HepG2 (cell line): ENCODE data around the gene RPS27A. TPM values are rescaled to one million over a fixed set of nuclear protein-coding genes. Genes with fewer than 3 reads are reported as not detected.

Experiments used
- ADNP ChIP-seq: sonication (generic); formaldehyde crosslinking; IDR thresholded peaks from 2 replicates; pipeline ENCODE4 v1.4.0; 2020; ENCODE audit warnings: missing genetic modification reagents
- BHLHE40 ChIP-seq: IDR thresholded peaks from 2 replicates; pipeline ENCODE4 v1.6.1; 2011; ENCODE audit warnings: low read length, improper control_type of control experiment
- MED13 ChIP-seq: sonication (generic); formaldehyde crosslinking; IDR thresholded peaks from 2 replicates; pipeline ENCODE4 v1.5.0; 2020; ENCODE audit warnings: missing genetic modification reagents
- NFE2 ChIP-seq: sonication (generic); formaldehyde crosslinking; IDR thresholded peaks from 2 replicates; pipeline ENCODE4 v1.4.0; 2020; ENCODE audit warnings: missing genetic modification reagents
- NRL ChIP-seq: sonication (generic); formaldehyde crosslinking; IDR thresholded peaks from 2 replicates; pipeline ENCODE4 v1.5.0; 2020; ENCODE audit warnings: missing genetic modification reagents, mild to moderate bottlenecking, moderate library complexity, borderline replicate concordance
- RBFOX2 ChIP-seq: fragments of 200-400 bp; formaldehyde crosslinking; IDR thresholded peaks from 2 replicates; pipeline ENCODE4 v1.6.1; 2017; ENCODE audit warnings: low read depth, mild to moderate bottlenecking, low read length
- SMYD3 ChIP-seq: sonication (generic); formaldehyde crosslinking; IDR thresholded peaks from 2 replicates; pipeline ENCODE4 v1.8.1; 2023; ENCODE audit warnings: mild to moderate bottlenecking, missing genetic modification reagents
- SRSF4 ChIP-seq: fragments of 200-400 bp; formaldehyde crosslinking; IDR thresholded peaks from one replicate; pipeline ENCODE4 v1.6.1; 2018; ENCODE audit warnings: mild to moderate bottlenecking, low read depth, low read length, moderate library complexity; ENCODE audit not compliant: poor library complexity, severe bottlenecking
- TRIM24 ChIP-seq: sonication (generic); formaldehyde crosslinking; IDR thresholded peaks from 2 replicates; pipeline ENCODE4 v1.8.0; 2022; ENCODE audit warnings: mild to moderate bottlenecking, missing genetic modification reagents
- ZHX1 ChIP-seq: sonication (generic); formaldehyde crosslinking; IDR thresholded peaks from 2 replicates; pipeline ENCODE4 v1.8.1; 2022; ENCODE audit warnings: low read depth, mild to moderate bottlenecking, missing genetic modification reagents
- ZMYM3 ChIP-seq: sonication (generic); formaldehyde crosslinking; IDR thresholded peaks from 2 replicates; pipeline ENCODE4 v1.5.1; 2020; ENCODE audit warnings: mild to moderate bottlenecking, missing genetic modification reagents
- ZNF280D ChIP-seq: sonication (generic); formaldehyde crosslinking; IDR thresholded peaks from 2 replicates; pipeline ENCODE4 v1.5.1; 2020; ENCODE audit warnings: mild to moderate bottlenecking, missing genetic modification reagents
- ZNF546 ChIP-seq: sonication (generic); formaldehyde crosslinking; conservative IDR thresholded peaks from 2 replicates; pipeline ENCODE4 v1.8.1; 2023; ENCODE audit warnings: mild to moderate bottlenecking, missing genetic modification reagents
- ZNF556 ChIP-seq: sonication (generic); formaldehyde crosslinking; IDR thresholded peaks from 2 replicates; pipeline ENCODE4 v1.4.0; 2020; ENCODE audit warnings: mild to moderate bottlenecking, missing genetic modification reagents, borderline replicate concordance
- ZNF615 ChIP-seq: sonication (generic); formaldehyde crosslinking; IDR thresholded peaks from 2 replicates; pipeline ENCODE4 v1.5.0; 2020; ENCODE audit warnings: mild to moderate bottlenecking, missing genetic modification reagents, borderline replicate concordance
- ZNF672 ChIP-seq: sonication (generic); formaldehyde crosslinking; IDR thresholded peaks from 2 replicates; pipeline ENCODE4 v1.8.1; 2022; ENCODE audit warnings: missing genetic modification reagents
- polyA plus RNA-seq, 8 experiments: library from polyadenylated mRNA; depleted of rRNA in 3 of 8; stranded (reverse) in 7 of 8; unstranded in 1 of 8; fragments of >200 nt; fragmentation: Illumina TruSeq in 4 of 8; extraction: Trizol in 4 of 8; gene quantifications; 2 replicates each; pipeline versions ENCODE4 v1.2.1 to v1.2.3, GENCODE V29; 2011 to 2016; ENCODE audit warnings: low read depth in 4 of 8, missing spikeins in 1 of 8, mixed read lengths in 1 of 8; ENCODE audit not compliant: insufficient read depth in 1 of 8
- total RNA-seq, 5 experiments: library from RNA; depleted of rRNA; stranded (reverse); fragments of >200 nt; fragmentation: Illumina TruSeq; extraction: Trizol; gene quantifications; 2 replicates each; pipeline ENCODE4 v1.2.3, GENCODE V29; 2016; ENCODE audit warnings: low read depth in 1 of 5
- TF ChIP-seq, protein P1 (sequence below): IDR thresholded peaks from 2 replicates; pipeline ENCODE4 v1.6.1; 2012; ENCODE audit warnings: low read length, improper control_type of control experiment
- TF ChIP-seq, protein P2 (sequence below): sonication (generic); formaldehyde crosslinking; IDR thresholded peaks from 2 replicates; pipeline ENCODE4 v1.5.0; 2020; ENCODE audit warnings: missing genetic modification reagents

The RPS27A gene
- total and polyA plus RNA-seq, 2 of the 13 experiments (the other 11 are each of a cell fraction or from before 2014, with no cell fraction given): 2,779 to 3,269 TPM

DNA sequence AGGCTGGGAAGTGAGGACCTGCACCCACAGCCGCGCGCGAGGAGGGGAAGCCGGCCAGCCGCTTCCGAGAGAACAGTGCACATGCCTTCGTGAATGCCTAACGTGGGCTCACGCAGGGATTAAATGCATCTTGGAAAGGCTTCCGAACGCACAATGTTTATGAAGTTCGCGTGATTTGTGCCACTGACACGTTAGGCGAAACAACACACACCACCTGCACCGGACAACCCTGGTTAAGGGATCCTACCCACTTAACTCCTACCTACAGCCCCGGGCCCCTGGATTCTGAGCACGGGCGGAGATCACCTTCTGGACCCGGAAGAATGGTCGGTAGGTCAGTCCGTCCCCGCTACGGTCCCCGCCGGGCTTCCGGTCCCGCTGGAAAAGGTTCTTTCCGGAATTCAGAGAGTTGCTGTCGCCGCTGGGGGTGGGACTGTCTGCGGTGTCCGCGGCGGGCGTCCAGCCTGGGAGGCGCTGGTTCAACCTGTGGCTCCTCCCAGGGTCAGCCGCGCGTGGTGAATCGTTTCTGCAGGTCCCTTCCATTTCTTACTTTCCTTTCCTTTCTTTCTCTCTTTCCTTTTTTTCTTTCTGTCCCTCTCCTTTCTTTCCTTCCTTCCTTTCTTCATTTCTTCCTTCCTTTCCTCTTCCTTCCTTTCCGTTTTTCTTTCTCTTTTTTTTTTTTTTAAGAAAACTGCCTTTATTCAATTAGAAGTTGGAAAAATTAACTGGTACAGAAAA, 36.6 kb downstream of the RPS27A start, which contains the start of gene MTIF2 (continued):
- TF ChIP-seq, protein P1, sequence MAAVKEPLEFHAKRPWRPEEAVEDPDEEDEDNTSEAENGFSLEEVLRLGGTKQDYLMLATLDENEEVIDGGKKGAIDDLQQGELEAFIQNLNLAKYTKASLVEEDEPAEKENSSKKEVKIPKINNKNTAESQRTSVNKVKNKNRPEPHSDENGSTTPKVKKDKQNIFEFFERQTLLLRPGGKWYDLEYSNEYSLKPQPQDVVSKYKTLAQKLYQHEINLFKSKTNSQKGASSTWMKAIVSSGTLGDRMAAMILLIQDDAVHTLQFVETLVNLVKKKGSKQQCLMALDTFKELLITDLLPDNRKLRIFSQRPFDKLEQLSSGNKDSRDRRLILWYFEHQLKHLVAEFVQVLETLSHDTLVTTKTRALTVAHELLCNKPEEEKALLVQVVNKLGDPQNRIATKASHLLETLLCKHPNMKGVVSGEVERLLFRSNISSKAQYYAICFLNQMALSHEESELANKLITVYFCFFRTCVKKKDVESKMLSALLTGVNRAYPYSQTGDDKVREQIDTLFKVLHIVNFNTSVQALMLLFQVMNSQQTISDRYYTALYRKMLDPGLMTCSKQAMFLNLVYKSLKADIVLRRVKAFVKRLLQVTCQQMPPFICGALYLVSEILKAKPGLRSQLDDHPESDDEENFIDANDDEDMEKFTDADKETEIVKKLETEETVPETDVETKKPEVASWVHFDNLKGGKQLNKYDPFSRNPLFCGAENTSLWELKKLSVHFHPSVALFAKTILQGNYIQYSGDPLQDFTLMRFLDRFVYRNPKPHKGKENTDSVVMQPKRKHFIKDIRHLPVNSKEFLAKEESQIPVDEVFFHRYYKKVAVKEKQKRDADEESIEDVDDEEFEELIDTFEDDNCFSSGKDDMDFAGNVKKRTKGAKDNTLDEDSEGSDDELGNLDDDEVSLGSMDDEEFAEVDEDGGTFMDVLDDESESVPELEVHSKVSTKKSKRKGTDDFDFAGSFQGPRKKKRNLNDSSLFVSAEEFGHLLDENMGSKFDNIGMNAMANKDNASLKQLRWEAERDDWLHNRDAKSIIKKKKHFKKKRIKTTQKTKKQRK: no peak
- TF ChIP-seq NRL (CRISPR knock-in tag) (peak; percentile 99), ZNF546 (CRISPR knock-in tag) (peak; percentile 49; the same call in 1 of the 2 replicates), ADNP (CRISPR knock-in tag) (no peak), NFE2 (0 out of 2 replicates have a peak, but pooled peaks have one; percentile 29), BHLHE40 (peak; percentile 83), SMYD3 (CRISPR knock-in tag) (peak; percentile 98), ZMYM3 (CRISPR knock-in tag) (peak; percentile 75), RBFOX2 (peak; percentile 89), ZNF615 (peak; percentile 98), TRIM24 (no peak), SRSF4 (no peak), ZNF280D (CRISPR knock-in tag) (no peak; the same call in 1 of the 2 replicates), MED13 (peak; percentile 70; the same call in 1 of the 2 replicates), ZNF672 (CRISPR knock-in tag) (no peak), ZNF556 (peak; percentile 98), ZHX1 (no peak)
- TF ChIP-seq, protein P2, sequence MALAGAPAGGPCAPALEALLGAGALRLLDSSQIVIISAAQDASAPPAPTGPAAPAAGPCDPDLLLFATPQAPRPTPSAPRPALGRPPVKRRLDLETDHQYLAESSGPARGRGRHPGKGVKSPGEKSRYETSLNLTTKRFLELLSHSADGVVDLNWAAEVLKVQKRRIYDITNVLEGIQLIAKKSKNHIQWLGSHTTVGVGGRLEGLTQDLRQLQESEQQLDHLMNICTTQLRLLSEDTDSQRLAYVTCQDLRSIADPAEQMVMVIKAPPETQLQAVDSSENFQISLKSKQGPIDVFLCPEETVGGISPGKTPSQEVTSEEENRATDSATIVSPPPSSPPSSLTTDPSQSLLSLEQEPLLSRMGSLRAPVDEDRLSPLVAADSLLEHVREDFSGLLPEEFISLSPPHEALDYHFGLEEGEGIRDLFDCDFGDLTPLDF (CRISPR knock-in tag): peak; percentile 79
